ENCODE data around the gene PDX1. TPM values are rescaled to one million over a fixed set of nuclear protein-coding genes. Genes with fewer than 3 reads are reported as not detected.
"Not testable (repeated sequence)": the region's sequence is repeated elsewhere in the genome, so short reads cannot be mapped to it uniquely, and the experiment has no call there.

PDX1 gene
- polyA plus RNA-seq, 3 donors = 0.03 to 6.6 TPM; not detected in 1

DNA sequence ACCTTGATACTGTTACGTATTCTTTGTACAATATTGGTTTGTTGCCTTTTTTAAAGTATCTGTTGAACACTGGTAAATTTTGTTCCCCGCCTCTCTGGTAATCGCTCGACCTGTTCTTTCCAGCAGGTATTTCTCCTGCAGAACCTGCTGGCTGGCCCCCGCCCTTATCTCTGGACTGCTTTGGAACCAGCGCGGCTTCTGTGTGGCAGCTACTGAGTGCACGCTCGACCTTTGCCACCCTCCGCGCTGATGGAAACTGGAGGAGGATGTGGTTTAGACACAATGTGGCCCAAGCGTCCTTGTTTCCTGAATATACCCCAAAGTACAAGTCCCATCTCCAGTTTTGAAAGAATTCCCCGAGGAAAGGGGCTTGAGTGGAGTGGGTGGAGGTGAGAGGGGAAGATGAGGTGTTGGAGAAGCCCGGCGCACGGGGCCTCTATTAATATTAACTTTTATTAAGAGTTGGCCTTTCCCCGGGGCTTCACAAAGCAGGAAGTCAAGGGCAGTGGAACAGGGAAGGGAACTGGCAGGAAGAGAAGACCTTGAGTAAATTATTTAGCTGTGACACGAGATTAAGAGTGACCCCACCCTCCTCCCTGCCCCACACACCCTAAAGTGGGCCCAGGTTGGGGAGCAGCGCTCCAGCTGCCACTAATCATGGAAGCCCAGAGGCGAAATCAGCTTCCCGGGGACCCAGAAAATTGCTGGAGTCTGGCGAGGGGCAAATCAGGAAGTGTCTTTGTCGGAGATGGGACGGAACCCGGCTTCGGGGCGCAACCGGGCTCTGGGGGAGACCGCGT, 33.3 kb downstream of the PDX1 start:
- H3K27ac ChIP-seq (ENCODE audit: low read depth, low read length) = no peak overlapping the region
- 3 to 18% (median 10%) methylated on average over 30 of the region's 30 CpGs for WGBS, 3 donors

DNA sequence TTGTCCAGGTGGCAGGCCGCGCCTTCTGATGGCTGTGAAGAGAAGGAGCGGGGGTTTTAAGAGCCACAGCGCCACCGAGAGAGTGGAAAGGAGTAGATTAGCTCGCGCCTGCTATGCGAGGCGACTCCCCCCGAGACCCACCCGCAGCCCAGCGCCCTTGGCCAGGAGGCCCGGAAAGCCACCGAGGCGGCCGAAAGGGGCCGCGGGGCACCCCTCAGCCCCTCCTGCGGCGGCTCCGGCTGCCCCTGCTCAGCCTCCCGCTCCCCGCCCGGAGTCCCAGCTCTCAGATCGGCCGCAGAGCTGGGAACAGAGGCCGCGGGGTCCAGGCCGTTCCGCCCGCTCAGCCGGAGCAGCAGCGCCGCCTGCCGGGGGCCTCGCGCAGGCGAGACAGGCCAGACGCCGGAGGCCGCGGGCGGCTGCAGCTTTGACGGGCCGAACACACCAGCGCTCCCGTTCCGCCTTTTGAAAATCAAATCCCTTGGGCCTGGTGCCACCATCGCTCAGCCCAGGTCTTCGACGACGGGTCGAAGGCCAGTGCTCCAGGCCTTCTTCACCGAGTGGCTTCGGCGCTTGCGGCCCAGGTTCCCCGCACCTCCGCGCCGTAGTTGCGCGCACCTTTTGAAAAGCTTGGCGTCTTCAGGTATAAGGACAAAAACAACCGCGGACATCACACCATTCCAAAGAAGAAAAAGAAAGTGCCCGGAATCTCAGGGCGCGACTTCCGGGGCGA, 34.0 kb downstream of the PDX1 start:
- WGBS, 3 donors = 1 to 4% (median 2%) methylated on average over 69 to 71 of the region's 71 CpGs
- H3K27ac ChIP-seq (ENCODE audit: low read depth, low read length) = no peak overlapping the region

DNA sequence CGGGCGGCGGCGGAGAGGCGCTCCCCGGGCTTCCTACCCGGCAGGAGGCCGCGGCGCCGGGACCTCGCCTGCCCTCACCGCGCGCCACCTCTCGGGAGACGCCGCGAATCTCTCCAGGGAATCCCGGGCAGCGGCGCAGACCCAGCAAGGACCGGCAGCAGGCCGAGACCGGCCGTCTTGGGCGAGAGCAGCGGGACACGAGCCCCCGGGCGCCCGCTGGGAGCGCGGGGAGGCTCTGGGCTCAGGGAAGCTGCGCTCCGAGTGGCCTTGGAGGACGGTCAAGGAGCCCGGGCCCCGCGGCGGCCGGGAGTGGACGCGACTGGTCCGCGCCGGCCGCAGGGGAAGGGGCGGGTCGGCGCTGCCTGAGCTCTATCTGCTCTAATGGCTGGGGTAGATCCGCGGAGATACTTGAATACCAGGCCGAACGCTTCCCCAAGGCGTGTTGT, 34.6 kb downstream of the PDX1 start:
- no peak overlapping the region for H3K27ac ChIP-seq (ENCODE audit: low read depth, low read length)

GRCh38 chr13:27955014-27955591, 35.3 kb downstream of the PDX1 start:
- H3K27ac ChIP-seq (ENCODE audit: low read depth, low read length) = no peak overlapping the region
- 38 to 71% (median 55%) methylated on average over 11 of the region's 11 CpGs for WGBS, 3 donors

More for the DNA sequence above, 34.6 kb downstream of the PDX1 start:
- 3 to 17% (median 4%) methylated on average over 51 to 56 of the region's 56 CpGs for WGBS, 3 donors

DNA sequence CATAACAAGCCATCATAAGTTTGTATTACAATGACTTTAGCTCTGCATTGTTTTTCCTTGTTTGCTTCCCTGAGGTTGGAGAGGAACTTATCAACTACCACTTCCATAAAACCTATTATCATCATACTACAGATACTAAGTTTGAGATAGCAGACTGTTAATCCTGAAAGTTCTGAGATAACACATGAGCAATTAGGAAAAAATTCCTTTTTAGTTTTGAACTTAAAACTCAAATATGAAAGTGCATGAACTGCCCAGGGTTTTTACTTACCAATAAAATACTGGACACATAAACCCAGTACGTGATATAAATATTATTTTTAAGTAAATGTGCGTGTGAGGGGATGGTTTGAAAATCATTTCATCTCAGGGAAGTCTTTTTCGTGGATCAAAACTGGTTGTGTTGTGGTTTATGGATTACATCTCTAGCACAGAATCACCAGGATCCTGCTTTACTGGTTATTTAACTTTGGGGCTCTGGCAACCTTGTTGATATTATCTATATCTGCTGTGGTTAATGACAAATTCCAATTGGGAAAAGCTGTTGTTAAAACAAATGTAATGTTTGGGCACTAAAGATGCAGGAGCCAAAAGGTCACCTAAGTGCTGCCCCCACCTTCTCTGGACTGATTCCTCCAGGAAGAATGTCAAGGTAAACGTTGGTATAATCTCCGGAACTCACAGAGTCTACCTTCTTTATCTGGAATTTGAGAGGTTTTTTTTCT, 36.9 kb downstream of the PDX1 start:
- 19 to 34% (median 31%) methylated on average over 5 of the region's 5 CpGs for WGBS, 3 donors

GRCh38 chr13:27959976-27960361, 40.2 kb downstream of the PDX1 start:
- no peak overlapping the region for H3K27ac ChIP-seq (ENCODE audit: low read depth, low read length)
- WGBS, 3 donors = 17 to 26% (median 17%) methylated on average over 14 of the region's 14 CpGs

More for the DNA sequence above, 36.9 kb downstream of the PDX1 start:
- no peak overlapping the region for H3K27ac ChIP-seq (ENCODE audit: low read depth, low read length)

DNA sequence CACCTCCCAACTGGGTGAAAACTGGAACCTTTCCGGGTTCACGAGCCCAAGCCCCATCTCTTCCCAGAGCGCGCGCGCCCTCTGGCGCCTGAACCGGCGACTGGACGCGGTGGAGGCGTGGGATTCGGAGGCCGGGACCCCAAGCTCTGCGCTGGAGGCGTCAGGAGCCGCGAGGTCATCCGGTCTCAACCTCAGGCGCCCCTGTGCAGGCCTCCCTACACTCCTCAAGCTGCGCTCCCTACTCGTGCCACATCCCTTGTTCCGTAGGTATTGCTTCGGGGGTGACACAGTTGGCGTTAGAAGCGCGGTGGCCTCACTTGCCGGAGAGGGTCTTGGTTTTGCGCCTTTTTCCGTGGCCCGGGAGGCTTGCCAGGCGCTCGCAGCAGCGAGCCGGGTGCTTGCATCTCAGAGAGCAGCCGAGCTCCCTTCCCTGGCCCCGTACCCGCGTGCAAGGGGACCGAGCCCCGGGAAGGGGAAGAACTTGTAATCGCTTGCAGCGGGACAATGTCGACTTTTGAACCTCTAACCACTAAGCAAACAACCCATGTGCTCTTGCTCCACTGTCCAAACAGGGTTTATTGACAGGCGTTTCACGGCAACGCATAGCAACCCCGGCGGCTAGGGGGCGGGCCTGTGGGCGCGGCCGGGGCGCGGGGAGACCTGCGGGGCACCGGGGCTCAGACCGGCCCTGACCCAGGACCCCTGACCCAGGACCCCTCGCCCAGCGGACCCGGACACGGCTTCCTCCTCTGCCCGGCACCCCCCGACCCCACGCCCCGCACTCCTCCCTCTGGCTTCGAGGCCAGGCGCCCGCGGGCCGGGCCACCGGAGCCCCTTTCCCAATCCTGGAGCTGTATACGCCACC, 40.8 kb downstream of the PDX1 start:
- 1% methylated on average over 64 to 73 of the region's 73 CpGs for WGBS, 3 donors
- no peak overlapping the region for H3K27ac ChIP-seq (ENCODE audit: low read depth, low read length)

- WGBS, 3 donors = 9 to 22% (median 10%) methylated on average over 25 of the region's 25 CpGs
- no peak overlapping the region for H3K27ac ChIP-seq (ENCODE audit: low read depth, low read length)
Observed at GRCh38 chr13:27961227-27962085, 41.7 kb downstream of the PDX1 start.

- WGBS, 3 donors = 47 to 69% (median 56%) methylated on average over 6 of the region's 6 CpGs
- H3K27ac ChIP-seq (ENCODE audit: low read depth, low read length) = no peak overlapping the region
Observed at GRCh38 chr13:27962128-27962841, 42.5 kb downstream of the PDX1 start.

DNA sequence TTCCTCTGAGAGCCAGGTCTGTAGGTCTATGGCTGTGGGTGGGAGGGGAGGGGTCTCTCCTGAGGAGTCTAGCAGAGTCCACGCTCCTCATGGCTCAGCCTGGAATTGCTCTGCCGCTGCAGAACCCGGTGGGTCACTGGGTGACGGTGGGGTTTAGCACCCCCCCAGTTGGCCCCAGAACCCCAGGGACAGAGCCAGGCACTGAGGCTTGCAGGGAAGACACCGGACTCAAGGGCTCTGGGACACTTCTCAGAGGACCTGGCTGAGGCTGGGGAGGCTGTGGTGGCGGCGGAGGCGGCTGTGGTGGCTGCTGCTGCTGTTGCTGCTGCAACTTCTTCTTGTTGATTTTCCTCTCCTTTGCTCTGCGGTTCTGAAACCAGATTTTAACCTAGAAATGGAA, 43.2 kb downstream of the PDX1 start:
- H3K27ac ChIP-seq (ENCODE audit: low read depth, low read length) = no peak overlapping the region
- 64 to 91% (median 76%) methylated on average over 9 of the region's 9 CpGs for WGBS, 3 donors

DNA sequence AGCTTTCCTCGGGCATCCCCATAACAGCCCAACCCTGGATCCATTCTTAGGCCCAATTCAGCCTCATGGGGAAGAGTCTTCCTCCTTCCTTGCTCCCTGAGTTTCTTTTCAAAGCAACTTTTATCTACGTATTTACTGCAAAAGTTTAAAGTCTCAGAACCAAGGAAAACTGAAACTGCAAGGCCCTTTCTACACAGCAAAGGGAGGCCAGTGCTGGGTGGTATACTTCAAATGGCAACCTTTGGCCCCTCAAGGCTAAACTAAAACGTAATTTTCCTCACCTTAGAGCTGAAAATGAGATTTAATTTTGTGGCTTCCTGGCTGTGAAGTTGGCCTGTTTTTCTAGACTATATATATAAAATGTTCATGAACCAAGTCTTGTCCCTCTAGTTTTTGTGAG, 43.7 kb downstream of the PDX1 start:
- 69 to 73% (median 69%) methylated on average over 3 of the region's 3 CpGs for WGBS, 3 donors
- no peak overlapping the region for H3K27ac ChIP-seq (ENCODE audit: low read depth, low read length)

GRCh38 chr13:27964206-27964605, 44.4 kb downstream of the PDX1 start:
- not testable (repeated sequence) for H3K27ac ChIP-seq (ENCODE audit: low read depth, low read length)
- 64 to 87% (median 65%) methylated on average over 13 of the region's 13 CpGs for WGBS, 3 donors

DNA sequence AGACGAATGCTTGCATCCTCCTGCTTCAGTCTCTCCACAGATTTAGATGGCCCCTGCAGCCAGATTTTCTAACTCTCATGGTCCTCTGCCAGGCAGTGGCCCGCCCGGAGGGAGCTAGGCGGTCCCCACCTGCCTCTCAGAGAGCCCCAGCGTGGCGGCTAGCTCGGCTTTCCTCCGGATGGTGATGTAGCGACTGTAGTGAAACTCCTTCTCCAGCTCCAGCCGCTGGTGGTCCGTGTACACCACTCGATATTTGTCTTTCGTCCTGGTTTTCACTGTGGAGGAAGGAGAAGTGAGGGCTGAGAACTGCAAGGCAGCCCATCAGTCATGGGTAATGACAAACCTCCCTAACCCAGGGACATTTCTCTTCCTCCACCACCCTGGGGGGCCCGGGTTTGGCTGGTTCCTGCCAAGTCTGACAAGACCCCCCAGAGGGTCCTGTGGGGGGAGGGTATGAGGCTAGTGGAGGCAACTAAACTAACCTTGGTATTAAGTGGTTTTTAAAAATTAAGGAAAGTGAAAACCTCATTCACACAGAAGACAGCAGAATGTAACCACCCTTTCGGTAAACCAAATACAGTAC, 45.0 kb downstream of the PDX1 start:
- 14 to 51% (median 19%) methylated on average over 15 of the region's 15 CpGs for WGBS, 3 donors
- no peak overlapping the region for H3K27ac ChIP-seq (ENCODE audit: low read depth, low read length)

DNA sequence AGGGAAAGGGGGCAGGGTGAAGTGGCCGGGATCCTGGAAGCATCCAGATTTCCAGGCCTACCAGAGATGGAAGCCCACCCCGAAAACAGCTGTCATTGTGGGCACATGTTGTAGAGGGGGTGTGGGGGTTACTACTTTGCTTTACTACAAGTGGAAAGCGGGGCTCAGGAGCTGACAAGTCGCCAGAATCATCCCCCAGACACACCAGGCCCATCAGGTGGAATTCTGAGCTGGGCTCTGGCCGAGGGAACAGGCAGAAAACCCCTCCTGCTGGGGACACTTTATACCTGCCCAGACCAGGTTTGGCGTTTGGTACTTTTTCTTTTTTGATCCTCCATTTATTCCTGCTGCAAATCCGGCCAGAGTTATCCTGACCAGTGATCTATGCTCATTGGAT, 45.5 kb downstream of the PDX1 start:
- no peak overlapping the region for H3K27ac ChIP-seq (ENCODE audit: low read depth, low read length)
- WGBS, 3 donors = 49 to 65% (median 65%) methylated on average over 7 of the region's 7 CpGs

DNA sequence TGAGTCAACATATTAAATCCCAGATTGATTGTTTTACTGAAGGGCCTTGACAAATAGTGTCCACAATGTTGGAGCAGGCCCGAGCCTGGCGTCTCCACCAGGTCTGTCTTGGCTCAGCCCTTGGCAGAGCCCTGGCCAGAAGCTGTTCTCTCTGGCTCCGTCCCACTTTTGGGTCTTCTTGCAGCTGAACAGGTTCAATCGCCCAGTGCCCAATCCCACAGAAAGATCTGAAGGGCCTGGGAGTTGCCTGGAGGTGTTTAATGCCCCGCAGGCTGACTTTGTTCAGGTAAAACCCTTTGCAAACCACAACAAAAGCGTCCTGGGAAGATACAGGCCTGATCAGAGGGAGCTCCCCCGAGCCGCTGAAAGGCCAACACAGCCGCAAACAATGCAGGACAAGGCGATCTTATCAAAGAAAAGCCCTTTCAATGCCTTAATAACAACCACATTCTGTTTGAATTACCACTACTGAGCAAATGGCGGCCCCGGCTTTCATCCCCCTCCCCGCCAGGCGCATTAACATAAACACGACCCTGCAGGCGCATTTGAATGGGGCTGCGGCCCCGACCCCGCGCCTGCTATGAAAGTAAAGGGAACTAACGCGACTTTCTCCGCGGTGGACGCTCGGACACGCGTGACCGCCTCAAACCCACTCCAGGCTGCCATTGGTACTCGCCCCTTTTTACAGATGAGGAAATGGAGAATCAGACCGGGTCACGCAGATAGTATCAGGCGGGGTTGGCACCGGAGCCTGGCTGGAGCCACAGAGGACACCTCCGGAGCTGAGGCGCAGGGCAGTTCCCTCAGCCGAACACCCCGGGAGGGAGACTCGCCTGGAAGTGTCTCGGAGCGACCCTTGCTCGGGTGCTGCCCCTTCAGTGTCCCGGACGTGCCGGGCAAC, 46.2 kb downstream of the PDX1 start:
- no peak overlapping the region for H3K27ac ChIP-seq (ENCODE audit: low read depth, low read length)
- 9 to 51% (median 10%) methylated on average over 45 of the region's 45 CpGs for WGBS, 3 donors

Measured in adipose tissue (tissue), 3 donors.